Ovary (tissue), 3 donors: ENCODE results near the gene FUT2.

Experiments used
- EP300 ChIP-seq: sonication (generic); formaldehyde crosslinking; IDR thresholded peaks from one replicate; pipeline ENCODE4 v1.6.1; 2017; ENCODE audit warnings: antibody characterized with exemption
- POLR2A ChIP-seq: fragments of 450-650 bp; IDR thresholded peaks from one replicate; pipeline ENCODE4 v1.6.1; 2017; ENCODE audit warnings: antibody characterized with exemption, mild to moderate bottlenecking, moderate library complexity
- TF ChIP-seq, protein P1 (sequence below), 3 donors: fragments of 450-650 bp in 2 of 3; fragments of 200-600 bp in 1 of 3; IDR thresholded peaks; one replicate each; pipeline versions ENCODE4 v1.5.1 to v1.8.0; 2016 to 2022; ENCODE audit warnings: antibody characterized with exemption in 3 of 3, mild to moderate bottlenecking in 1 of 3
- donor health status: DM: no; HTN: no; CAD: no.

DNA sequence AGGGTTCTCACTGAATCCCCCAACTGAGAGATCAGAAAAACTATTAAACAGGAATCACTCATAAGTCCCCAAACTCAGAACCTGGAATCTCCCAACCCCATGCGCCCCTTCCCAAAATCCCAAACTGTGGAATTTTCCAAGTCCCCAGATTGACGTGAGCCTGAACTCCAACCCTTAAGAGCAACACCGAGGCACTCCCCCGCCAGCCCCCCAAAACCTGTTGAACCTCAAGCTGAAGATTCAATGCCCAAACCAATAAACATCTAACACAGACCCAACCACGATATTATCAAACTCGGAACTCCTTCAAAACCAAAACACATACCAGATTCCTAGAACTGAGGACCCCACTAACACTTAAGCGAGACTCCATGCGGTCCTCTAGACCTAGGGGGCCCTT is 50.3 kb downstream of the FUT2 start:
- TF ChIP-seq, protein P1, sequence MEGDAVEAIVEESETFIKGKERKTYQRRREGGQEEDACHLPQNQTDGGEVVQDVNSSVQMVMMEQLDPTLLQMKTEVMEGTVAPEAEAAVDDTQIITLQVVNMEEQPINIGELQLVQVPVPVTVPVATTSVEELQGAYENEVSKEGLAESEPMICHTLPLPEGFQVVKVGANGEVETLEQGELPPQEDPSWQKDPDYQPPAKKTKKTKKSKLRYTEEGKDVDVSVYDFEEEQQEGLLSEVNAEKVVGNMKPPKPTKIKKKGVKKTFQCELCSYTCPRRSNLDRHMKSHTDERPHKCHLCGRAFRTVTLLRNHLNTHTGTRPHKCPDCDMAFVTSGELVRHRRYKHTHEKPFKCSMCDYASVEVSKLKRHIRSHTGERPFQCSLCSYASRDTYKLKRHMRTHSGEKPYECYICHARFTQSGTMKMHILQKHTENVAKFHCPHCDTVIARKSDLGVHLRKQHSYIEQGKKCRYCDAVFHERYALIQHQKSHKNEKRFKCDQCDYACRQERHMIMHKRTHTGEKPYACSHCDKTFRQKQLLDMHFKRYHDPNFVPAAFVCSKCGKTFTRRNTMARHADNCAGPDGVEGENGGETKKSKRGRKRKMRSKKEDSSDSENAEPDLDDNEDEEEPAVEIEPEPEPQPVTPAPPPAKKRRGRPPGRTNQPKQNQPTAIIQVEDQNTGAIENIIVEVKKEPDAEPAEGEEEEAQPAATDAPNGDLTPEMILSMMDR (IDR thresholded peaks at IDR 0.05) = no peak
- TF ChIP-seq POLR2A (no peak), EP300 (no peak)
